Measurements from ENCODE around the gene CPO.

The CPO gene

DNA sequence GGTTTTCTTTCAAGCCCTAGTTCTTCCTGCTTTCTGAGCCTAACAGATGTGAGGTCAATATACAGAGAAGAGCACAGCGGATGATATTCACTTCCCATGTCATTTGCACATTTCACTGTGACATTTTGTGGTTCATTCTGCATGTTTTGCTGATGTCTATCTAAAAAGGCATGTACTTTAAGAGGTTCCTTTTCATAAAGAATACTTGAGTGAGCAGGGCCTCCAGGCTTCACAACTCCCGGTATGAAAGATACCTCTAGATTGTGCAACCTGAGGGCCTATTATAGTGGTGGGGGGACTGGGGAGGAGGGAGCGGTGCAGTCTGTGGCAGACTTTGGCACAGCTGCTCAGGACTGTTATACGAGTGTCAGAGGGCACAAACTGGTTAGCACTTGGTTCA is 54.6 kb downstream of the CPO start:
- no peak for DNase-seq (ENCODE audit: low spot score)
- TF ChIP-seq, protein P1, sequence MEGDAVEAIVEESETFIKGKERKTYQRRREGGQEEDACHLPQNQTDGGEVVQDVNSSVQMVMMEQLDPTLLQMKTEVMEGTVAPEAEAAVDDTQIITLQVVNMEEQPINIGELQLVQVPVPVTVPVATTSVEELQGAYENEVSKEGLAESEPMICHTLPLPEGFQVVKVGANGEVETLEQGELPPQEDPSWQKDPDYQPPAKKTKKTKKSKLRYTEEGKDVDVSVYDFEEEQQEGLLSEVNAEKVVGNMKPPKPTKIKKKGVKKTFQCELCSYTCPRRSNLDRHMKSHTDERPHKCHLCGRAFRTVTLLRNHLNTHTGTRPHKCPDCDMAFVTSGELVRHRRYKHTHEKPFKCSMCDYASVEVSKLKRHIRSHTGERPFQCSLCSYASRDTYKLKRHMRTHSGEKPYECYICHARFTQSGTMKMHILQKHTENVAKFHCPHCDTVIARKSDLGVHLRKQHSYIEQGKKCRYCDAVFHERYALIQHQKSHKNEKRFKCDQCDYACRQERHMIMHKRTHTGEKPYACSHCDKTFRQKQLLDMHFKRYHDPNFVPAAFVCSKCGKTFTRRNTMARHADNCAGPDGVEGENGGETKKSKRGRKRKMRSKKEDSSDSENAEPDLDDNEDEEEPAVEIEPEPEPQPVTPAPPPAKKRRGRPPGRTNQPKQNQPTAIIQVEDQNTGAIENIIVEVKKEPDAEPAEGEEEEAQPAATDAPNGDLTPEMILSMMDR (IDR thresholded peaks at IDR 0.05; ENCODE audit: borderline replicate concordance, control extremely low read depth, extremely low read depth, insufficient read depth, missing control alignments), result no peak
- in situ Hi-C loops (cut with MboI; ENCODE audit: low sequenced_read_pairs, unreplicated experiment), result no loop called here

- in situ Hi-C loops (cut with MboI; ENCODE audit: low sequenced_read_pairs, unreplicated experiment), result no loop called here
Measured at GRCh38 chr2:206996556-206997065, 57.3 kb downstream of the CPO start.

GRCh38 chr2:207008105-207008990 is 69.0 kb downstream of the CPO start:
- in situ Hi-C loops (cut with MboI; ENCODE audit: low sequenced_read_pairs, unreplicated experiment), result no loop called here
- DNase-seq (ENCODE audit: low spot score), result no peak
- TF ChIP-seq, protein P1 (IDR thresholded peaks at IDR 0.05; ENCODE audit: borderline replicate concordance, control extremely low read depth, extremely low read depth, insufficient read depth, missing control alignments), result no peak

More at GRCh38 chr2:206996556-206997065, 57.3 kb downstream of the CPO start:
- TF ChIP-seq, protein P1 (IDR thresholded peaks at IDR 0.05; ENCODE audit: borderline replicate concordance, control extremely low read depth, extremely low read depth, insufficient read depth, missing control alignments), result no peak
- no peak for DNase-seq (ENCODE audit: low spot score)

DNA sequence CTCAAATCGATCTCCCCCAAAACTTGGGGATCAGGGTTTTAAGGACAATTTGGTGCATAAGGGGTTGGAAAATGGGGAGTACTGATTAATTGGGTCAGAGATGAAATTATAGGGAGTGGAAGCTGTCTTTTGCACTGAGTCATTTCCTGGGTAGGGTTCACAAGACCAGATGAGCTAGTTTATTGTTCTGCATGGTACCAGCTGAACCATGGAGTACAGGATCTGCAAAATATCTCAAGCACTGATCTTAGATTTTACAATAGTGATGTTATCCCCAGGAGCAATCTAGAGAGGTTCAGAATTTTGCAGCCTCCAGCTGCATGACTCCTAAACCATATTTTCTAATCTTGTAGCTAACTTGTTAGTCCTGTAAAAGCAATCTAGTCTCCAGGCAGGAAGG is 73.1 kb downstream of the CPO start:
- no peak for DNase-seq (ENCODE audit: low spot score)
- in situ Hi-C loops (cut with MboI; ENCODE audit: low sequenced_read_pairs, unreplicated experiment), result no loop called here
- TF ChIP-seq, protein P1 (IDR thresholded peaks at IDR 0.05; ENCODE audit: borderline replicate concordance, control extremely low read depth, extremely low read depth, insufficient read depth, missing control alignments), result no peak

DNA sequence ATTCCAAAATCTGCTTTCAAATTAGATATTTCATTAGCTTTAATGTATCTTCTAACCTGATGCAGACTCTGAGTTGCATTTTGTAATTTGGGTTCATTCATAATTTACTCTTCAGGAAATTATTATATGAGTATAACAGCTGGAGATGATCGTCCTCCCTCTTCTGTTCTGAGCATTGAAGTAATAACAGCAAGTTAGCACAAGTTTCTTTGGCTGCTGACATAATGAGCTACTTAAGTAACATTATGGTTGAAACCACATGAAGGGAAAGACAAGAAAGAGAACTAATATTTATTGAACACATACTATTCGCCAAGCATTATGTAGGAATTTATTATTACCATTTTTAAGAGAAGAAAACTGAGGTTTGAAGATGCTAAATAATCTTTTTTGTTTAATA is 75.1 kb downstream of the CPO start:
- TF ChIP-seq, protein P1 (IDR thresholded peaks at IDR 0.05; ENCODE audit: borderline replicate concordance, control extremely low read depth, extremely low read depth, insufficient read depth, missing control alignments), result no peak
- DNase-seq (ENCODE audit: low spot score), result no peak
- in situ Hi-C loops (cut with MboI; ENCODE audit: low sequenced_read_pairs, unreplicated experiment), result no loop called here

- no peak for DNase-seq (ENCODE audit: low spot score)
- in situ Hi-C loops (cut with MboI; ENCODE audit: low sequenced_read_pairs, unreplicated experiment), result no loop called here
- TF ChIP-seq, protein P1 (IDR thresholded peaks at IDR 0.05; ENCODE audit: borderline replicate concordance, control extremely low read depth, extremely low read depth, insufficient read depth, missing control alignments), result no peak
Measured at GRCh38 chr2:207015901-207016300, 76.6 kb downstream of the CPO start.

Data from GM13976 (cell line).